IPS DF 19.7 (cell line): ENCODE measurements around the gene PSAP.
"Not testable (repeated sequence)": the region's sequence is repeated elsewhere in the genome, so short reads cannot be mapped to it uniquely, and the experiment has no call there.

Source experiments
- DNase-seq: peaks from one replicate; pipeline ENCODE4 v3.0.0-alpha.2; 2013; ENCODE audit warnings: low read depth, low spot score

The PSAP gene

GRCh38 chr10:71850743-71851464 lies at the start of gene PSAP:
Gene PSAP (minus strand): TSS chr10:71851251. CDS start chr10:71851221, 30 bp downstream.
- peak; percentile 88 for DNase-seq

- DNase-seq, result no peak
Observed at GRCh38 chr10:71900441-71901180, 49.6 kb upstream of the PSAP start.

DNA sequence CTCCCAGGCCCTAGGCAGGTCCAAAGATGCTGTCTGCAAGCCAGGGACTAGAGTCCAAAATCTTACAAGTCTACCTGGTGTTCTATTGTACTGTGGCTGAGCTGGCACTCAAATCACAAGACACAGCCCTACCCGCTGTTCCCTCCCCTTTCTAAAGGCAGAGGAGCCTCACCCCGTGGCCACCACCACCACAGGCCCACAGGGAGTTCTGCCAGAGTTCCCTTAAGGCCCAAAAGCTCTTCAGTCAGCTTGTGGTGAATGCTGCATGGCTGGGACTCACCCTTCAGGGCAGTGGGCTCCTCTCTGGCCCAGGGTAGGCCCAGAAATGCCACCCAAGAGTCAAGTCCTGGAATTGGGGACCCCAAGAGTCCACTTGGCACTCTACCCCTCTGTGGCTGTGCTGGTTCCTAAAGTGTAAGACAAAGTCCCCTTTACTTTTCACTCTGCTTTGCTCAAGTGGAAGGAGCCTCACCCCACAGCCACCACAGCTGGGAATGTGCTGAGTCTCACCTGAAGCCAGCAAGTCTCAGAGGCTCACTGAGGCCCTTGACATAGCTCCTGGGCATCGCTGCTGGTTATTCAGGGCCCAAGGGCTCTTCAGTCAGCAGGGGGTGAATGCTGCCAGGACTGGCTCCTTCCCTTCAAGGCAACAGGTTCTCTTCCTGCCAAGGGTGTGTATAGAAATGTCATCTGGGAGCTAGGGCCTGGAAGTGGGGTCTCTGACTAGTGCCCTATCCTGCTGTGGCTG lies 48.8 kb upstream of the PSAP start:
- no peak for DNase-seq

DNA sequence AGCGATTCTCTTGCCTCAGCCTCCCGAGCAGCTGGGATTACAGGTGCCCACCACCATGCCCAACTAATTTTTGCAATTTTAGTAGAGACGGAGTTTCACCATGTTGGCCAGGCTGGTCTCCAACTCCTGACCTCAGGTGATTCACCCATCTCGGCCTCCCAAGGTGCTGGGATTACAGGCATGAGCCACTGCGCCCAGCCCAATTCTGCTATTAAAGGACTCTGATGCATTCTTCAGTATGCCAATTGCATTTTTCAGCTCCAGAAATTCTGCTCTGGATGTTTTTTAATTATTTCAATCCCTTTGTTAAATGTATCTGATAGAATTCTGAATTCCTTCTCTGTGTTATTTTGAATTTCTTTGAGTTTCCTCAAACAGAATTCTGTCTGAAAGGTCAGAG lies 47.3 kb upstream of the PSAP start:
- not testable (repeated sequence) for DNase-seq

DNA sequence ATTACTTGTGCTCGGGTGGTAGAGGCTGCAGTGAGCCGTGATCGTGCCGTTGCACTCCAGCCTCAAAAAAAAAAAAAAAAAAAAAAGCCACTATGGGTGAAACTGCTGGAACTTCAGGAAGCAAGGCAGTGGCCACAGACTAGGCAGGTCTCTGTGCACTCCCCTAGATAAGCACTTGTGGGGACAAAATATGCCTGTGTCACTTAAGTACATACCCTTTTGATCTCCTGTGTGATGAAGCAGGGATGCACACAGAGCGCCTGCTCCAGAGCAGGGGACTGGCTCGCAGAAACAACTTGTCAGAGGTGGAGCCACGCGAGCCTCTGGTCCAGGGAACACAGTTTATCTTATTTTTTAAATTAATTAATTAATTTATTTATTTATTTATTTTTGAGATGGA lies 42.9 kb upstream of the PSAP start:
- no peak for DNase-seq

- no peak for DNase-seq
Observed at GRCh38 chr10:71893258-71893815, 42.3 kb upstream of the PSAP start.

DNA sequence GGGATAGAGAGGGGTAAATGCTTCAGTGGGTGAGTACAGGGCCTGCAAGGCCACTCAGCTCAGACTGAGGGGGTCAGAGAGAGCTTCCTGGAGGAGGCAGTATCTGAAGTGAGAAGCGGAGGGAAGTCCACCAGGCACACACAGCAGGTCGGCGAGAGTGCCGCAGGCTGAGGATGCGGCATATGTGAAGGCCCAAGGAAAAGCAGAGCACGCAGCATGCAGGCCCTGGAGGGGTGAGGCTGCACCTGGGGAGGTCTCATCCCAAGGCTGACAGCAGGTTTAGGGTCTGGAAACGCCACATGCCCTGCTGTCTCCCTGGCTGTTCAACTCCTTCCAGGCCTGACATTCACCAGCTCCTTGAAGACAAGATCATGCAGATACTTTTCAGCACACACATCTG lies 40.4 kb upstream of the PSAP start:
- DNase-seq, result no peak

GRCh38 chr10:71889388-71889987 lies 38.4 kb upstream of the PSAP start:
- no peak for DNase-seq

- peak; percentile 9 for DNase-seq
Observed at GRCh38 chr10:71888623-71889387, 37.8 kb upstream of the PSAP start.

DNA sequence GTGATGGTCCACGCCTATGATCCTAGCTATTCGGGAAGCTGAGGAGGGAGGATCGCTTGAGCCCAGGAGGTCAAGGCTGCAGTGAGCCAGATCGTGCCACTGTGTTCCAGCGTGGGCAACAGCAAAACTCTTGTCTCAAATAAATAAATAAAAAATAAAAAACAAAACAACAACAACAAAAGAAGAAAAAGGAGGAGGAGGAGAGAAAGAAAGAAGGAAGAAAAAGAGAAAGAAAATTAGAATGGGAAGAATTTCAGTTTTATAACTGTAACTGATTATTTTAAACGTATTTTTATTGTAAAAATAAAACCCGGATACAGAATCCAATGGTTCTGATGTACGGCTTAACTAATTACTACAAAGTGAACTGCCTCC lies 37.2 kb upstream of the PSAP start:
- no peak for DNase-seq

DNA sequence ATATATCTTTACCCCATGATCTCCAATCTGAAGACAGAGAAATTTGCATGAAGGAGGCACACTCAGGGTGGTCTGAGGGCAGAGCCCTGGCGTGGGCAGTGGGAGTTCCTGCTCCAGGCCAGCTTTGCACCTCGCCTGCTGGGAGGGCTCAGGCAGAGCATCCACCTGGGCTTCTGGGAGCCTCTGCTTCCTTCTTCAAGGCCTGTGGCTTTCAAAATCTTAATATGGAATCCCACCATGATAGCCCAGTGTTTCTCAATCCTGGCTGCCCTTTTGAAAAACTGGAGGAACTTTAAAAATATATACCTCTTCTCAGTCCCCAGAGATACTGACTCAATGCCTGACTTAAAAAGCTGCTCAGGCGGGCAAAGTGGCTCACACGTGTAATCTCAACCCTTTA lies 36.7 kb upstream of the PSAP start:
- DNase-seq, result no peak

GRCh38 chr10:71882813-71883659 lies 32.0 kb upstream of the PSAP start:
- no peak for DNase-seq

GRCh38 chr10:71881647-71882355 lies 30.8 kb upstream of the PSAP start:
- no peak for DNase-seq

GRCh38 chr10:71881307-71881624 lies 30.2 kb upstream of the PSAP start:
- not testable (repeated sequence) for DNase-seq

DNA sequence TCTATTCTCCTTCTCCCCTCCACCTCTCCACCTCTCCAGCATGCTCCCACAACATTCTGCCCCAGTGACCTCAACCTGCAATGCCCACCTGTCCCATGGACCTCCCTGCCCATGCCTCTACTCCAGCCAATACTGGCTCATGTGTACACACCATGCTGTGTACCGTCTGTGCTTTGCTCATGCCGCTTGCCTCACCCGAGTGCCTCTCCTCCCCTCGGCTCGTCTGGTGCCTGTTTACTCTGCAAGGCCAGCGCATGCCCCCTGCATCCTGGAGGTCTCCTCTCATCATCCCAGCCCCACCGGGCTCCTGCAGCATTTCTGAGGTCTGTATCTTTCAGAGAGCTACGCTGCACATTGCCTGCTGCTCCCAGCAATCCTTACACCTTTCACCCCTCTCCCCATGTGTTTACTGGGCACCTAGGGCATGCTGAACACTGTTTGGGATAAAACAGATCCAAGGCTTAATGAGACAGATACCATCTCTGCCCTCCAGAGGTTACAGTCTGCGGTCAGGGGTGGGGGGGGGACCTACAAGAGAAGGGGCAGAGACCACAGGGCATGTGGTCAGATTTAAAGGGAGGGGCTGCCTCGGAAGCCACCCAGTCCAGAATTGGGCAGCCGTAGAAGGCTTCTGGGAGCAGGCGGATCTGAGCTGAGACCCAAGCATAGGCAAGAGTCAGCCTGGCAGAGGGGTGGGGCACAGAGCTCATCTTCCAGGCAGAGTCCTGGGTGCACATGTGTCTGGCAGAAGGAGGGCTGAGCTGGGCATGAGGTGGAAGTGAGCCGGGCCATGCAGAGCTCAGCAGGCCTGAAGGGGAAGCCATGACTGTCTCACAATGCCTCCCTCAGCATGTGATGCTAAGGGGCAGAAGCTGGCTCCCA lies 29.6 kb upstream of the PSAP start:
- no peak for DNase-seq

DNA sequence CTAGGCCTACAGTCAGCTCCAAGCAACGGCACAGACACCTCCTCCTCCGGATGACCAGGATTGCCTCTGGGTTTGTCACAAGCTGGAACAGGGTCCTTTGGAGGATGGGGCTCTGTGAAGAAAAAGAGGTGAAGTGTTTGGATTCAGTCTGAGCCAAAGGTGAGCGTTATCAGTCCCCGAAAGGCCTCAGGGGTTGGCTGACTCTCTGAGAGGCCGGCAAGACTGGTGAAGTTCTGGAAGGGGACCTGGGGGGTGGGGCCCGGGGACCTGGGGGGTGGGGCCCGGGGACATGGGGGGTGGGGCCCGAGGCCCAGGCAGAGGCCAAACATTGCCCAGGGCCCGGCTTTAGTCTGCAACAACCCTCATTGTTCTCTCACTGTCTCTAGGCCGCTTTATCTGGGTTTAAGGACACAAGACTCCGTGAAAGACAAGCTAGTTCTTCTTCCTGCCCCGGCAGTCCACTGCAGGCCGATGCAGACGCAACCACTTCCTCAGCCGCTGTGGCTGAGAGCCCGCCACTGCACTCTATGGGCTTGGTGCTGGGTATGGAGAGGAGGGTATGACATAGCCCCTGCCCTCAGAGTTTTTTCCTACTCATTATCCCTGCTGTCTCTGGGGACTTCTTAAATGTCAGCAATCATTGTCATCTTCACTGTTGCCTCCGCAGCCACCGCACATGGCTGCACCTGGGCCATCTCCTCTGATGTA lies 27.4 kb upstream of the PSAP start:
- DNase-seq, result no peak

- DNase-seq, result no peak
Observed at GRCh38 chr10:71877821-71878220, 26.8 kb upstream of the PSAP start.
